SK-N-SH treated with all-trans-retinoic acid at 6 μM for 48 hours (cell line): Measurements from ENCODE around the gene PUM2.

Source experiments
- ATAC-seq: fragments of 200-7000 bp; cut with Tn5 transposase; 3 replicates; pipeline ENCODE4 v1.9.1; 2020; ENCODE audit warnings: mild to moderate bottlenecking, moderate library complexity
- BACH2 ChIP-seq: fragments of 250-450 bp; sonication (Bioruptor Pico); IDR thresholded peaks from 2 replicates; pipeline ENCODE4 v1.9.0; 2021; ENCODE audit warnings: mild to moderate bottlenecking, borderline replicate concordance
- CREB5 ChIP-seq: fragments of 250-450 bp; sonication (Bioruptor Pico); IDR thresholded peaks from 2 replicates; pipeline ENCODE4 v1.5.1; 2020; ENCODE audit warnings: low read depth, mild to moderate bottlenecking, moderate library complexity
- CSDC2 ChIP-seq: fragments of 250-450 bp; sonication (Bioruptor Pico); IDR thresholded peaks from 2 replicates; pipeline ENCODE4 v1.5.0; 2020; ENCODE audit warnings: mild to moderate bottlenecking, moderate library complexity
- CSRNP3 ChIP-seq: fragments of 250-450 bp; sonication (Bioruptor Pico); IDR thresholded peaks from 2 replicates; pipeline ENCODE4 v1.5.1; 2021; ENCODE audit warnings: mild to moderate bottlenecking, moderate library complexity
- GLIS3 ChIP-seq: fragments of 250-450 bp; sonication (Bioruptor Pico); IDR thresholded peaks from 2 replicates; pipeline ENCODE4 v1.5.0; 2020; ENCODE audit warnings: mild to moderate bottlenecking, moderate library complexity
- ISL1 ChIP-seq: fragments of 250-450 bp; sonication (Bioruptor Pico); IDR thresholded peaks from 2 replicates; pipeline ENCODE4 v2.1.2; 2022; ENCODE audit warnings: mild to moderate bottlenecking, moderate library complexity
- PATZ1 ChIP-seq: fragments of 250-450 bp; sonication (Bioruptor Pico); IDR thresholded peaks from 2 replicates; pipeline ENCODE4 v1.8.0; 2020; ENCODE audit warnings: mild to moderate bottlenecking, moderate library complexity, borderline replicate concordance
- PPARA ChIP-seq: fragments of 250-450 bp; sonication (Bioruptor Pico); IDR thresholded peaks from 2 replicates; pipeline ENCODE4 v1.5.0; 2020; ENCODE audit warnings: mild to moderate bottlenecking, borderline replicate concordance
- SNAI2 ChIP-seq: fragments of 250-450 bp; sonication (Bioruptor Pico); IDR thresholded peaks from 2 replicates; pipeline ENCODE4 v1.5.0; 2020; ENCODE audit warnings: mild to moderate bottlenecking, moderate library complexity
- TCF4 ChIP-seq: fragments of 250-450 bp; sonication (Bioruptor Pico); IDR thresholded peaks from 2 replicates; pipeline ENCODE4 v1.8.0; 2021; ENCODE audit warnings: mild to moderate bottlenecking, moderate library complexity, borderline replicate concordance
- TOX ChIP-seq: fragments of 250-450 bp; sonication (Bioruptor Pico); IDR thresholded peaks from 2 replicates; pipeline ENCODE4 v1.8.0; 2021; ENCODE audit warnings: mild to moderate bottlenecking, moderate library complexity, borderline replicate concordance
- ZC3H10 ChIP-seq: fragments of 250-450 bp; sonication (Bioruptor Pico); IDR thresholded peaks from 2 replicates; pipeline ENCODE4 v1.5.1; 2021; ENCODE audit warnings: mild to moderate bottlenecking, moderate library complexity
- ZFP3 ChIP-seq: fragments of 250-450 bp; sonication (Bioruptor Pico); IDR thresholded peaks from 2 replicates; pipeline ENCODE4 v1.5.0; 2020; ENCODE audit warnings: mild to moderate bottlenecking, moderate library complexity
- ZFP30 ChIP-seq: fragments of 450-650 bp; formaldehyde crosslinking; IDR thresholded peaks from 2 replicates; pipeline ENCODE4 v1.5.0; 2022; ENCODE audit warnings: mild to moderate bottlenecking, moderate library complexity
- ZNF565 ChIP-seq: fragments of 450-650 bp; formaldehyde crosslinking; conservative IDR thresholded peaks from 2 replicates; pipeline ENCODE4 v1.5.0; 2020; ENCODE audit warnings: low read depth, mild to moderate bottlenecking, moderate library complexity
- ZNF70 ChIP-seq: fragments of 450-650 bp; formaldehyde crosslinking; IDR thresholded peaks from 2 replicates; pipeline ENCODE4 v1.5.0; 2020; ENCODE audit warnings: mild to moderate bottlenecking, moderate library complexity
- ZNF8 ChIP-seq: fragments of 450-650 bp; formaldehyde crosslinking; IDR thresholded peaks from 2 replicates; pipeline ENCODE4 v1.5.0; 2020; ENCODE audit warnings: mild to moderate bottlenecking, moderate library complexity
- TF ChIP-seq, protein P1 (sequence below): fragments of 250-450 bp; sonication (Bioruptor Pico); IDR thresholded peaks from 2 replicates; pipeline ENCODE4 v1.5.0; 2020; ENCODE audit warnings: mild to moderate bottlenecking, moderate library complexity
- TF ChIP-seq, protein P2 (sequence below): fragments of 250-450 bp; sonication (Bioruptor Pico); IDR thresholded peaks from 2 replicates; pipeline ENCODE4 v1.8.0; 2021; ENCODE audit warnings: low read depth, mild to moderate bottlenecking, moderate library complexity, borderline replicate concordance

PUM2 gene

DNA sequence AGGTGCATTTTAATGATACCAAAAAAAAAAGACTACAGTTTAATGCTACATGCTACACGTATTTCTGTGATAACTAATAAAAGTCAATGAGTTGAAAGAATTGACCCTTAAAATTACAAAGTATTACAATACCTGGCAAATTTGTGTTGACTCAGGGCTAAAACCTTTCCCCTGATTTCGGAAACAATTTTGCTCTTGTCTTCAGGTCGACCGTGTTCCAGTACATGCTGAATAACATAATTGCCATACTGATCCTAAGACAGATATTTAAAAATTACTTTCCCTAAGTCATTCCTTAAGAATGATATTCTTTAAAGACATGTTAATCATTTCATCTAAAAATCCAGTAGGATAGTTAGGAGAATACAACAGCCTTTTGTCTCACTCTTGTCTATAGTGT, 95.9 kb downstream of the PUM2 start (continued):
- TF ChIP-seq BACH2 (CRISPR knock-in tag) (no peak), ZFP30 (CRISPR knock-in tag) (no peak), GLIS3 (CRISPR knock-in tag) (no peak), ISL1 (CRISPR knock-in tag) (no peak), PATZ1 (CRISPR knock-in tag) (no peak), ZNF8 (no peak), ZNF565 (no peak), CSDC2 (CRISPR knock-in tag) (no peak)
- TF ChIP-seq, protein P1, sequence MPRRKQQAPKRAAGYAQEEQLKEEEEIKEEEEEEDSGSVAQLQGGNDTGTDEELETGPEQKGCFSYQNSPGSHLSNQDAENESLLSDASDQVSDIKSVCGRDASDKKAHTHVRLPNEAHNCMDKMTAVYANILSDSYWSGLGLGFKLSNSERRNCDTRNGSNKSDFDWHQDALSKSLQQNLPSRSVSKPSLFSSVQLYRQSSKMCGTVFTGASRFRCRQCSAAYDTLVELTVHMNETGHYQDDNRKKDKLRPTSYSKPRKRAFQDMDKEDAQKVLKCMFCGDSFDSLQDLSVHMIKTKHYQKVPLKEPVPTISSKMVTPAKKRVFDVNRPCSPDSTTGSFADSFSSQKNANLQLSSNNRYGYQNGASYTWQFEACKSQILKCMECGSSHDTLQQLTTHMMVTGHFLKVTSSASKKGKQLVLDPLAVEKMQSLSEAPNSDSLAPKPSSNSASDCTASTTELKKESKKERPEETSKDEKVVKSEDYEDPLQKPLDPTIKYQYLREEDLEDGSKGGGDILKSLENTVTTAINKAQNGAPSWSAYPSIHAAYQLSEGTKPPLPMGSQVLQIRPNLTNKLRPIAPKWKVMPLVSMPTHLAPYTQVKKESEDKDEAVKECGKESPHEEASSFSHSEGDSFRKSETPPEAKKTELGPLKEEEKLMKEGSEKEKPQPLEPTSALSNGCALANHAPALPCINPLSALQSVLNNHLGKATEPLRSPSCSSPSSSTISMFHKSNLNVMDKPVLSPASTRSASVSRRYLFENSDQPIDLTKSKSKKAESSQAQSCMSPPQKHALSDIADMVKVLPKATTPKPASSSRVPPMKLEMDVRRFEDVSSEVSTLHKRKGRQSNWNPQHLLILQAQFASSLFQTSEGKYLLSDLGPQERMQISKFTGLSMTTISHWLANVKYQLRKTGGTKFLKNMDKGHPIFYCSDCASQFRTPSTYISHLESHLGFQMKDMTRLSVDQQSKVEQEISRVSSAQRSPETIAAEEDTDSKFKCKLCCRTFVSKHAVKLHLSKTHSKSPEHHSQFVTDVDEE (CRISPR knock-in tag) = no peak

GRCh38 chr2:20250436-20250835, 100.2 kb downstream of the PUM2 start:
- TF ChIP-seq GLIS3 (CRISPR knock-in tag) (no peak), CSDC2 (CRISPR knock-in tag) (no peak), ZFP3 (CRISPR knock-in tag) (no peak)
- TF ChIP-seq, protein P2, sequence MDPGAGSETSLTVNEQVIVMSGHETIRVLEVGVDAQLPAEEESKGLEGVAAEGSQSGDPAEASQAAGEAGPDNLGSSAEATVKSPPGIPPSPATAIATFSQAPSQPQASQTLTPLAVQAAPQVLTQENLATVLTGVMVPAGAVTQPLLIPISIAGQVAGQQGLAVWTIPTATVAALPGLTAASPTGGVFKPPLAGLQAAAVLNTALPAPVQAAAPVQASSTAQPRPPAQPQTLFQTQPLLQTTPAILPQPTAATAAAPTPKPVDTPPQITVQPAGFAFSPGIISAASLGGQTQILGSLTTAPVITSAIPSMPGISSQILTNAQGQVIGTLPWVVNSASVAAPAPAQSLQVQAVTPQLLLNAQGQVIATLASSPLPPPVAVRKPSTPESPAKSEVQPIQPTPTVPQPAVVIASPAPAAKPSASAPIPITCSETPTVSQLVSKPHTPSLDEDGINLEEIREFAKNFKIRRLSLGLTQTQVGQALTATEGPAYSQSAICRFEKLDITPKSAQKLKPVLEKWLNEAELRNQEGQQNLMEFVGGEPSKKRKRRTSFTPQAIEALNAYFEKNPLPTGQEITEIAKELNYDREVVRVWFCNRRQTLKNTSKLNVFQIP (CRISPR knock-in tag) = no peak
- TF ChIP-seq, all 23 proteins: peak for 0
- no peak for ATAC-seq

GRCh38 chr2:20249170-20249569, 101.5 kb downstream of the PUM2 start:
- TF ChIP-seq ZFP3 (CRISPR knock-in tag) = no peak
- TF ChIP-seq ZC3H10 (CRISPR knock-in tag) = no peak
- TF ChIP-seq, protein P2 (CRISPR knock-in tag) = no peak
- TF ChIP-seq CSDC2 (CRISPR knock-in tag) = no peak
- TF ChIP-seq PPARA (CRISPR knock-in tag) = no peak
- TF ChIP-seq PATZ1 (CRISPR knock-in tag) = no peak
- no peak for TF ChIP-seq ZNF70 (CRISPR knock-in tag)
- TF ChIP-seq CREB5 (CRISPR knock-in tag) = no peak
- no peak for TF ChIP-seq TOX (CRISPR knock-in tag)
- TF ChIP-seq, protein P1 (CRISPR knock-in tag) = no peak
- TF ChIP-seq GLIS3 (CRISPR knock-in tag) = no peak
- no peak for TF ChIP-seq BACH2 (CRISPR knock-in tag)
- TF ChIP-seq ZFP30 (CRISPR knock-in tag) = no peak
- no peak for TF ChIP-seq ZNF565
- no peak for TF ChIP-seq SNAI2
- no peak for TF ChIP-seq TCF4 (CRISPR knock-in tag)
- TF ChIP-seq CSRNP3 (CRISPR knock-in tag) = no peak
- TF ChIP-seq ZNF8 = no peak
- ATAC-seq = no peak
